Anterior cingulate cortex (tissue), 58 donors: Measurements from ENCODE around the gene ASB13.

Experiments used
- DNase-seq, 58 donors: peaks; one replicate each; lab custom pipeline; 2025; lab: John Stamatoyannopoulos, UW

ASB13 gene

DNA sequence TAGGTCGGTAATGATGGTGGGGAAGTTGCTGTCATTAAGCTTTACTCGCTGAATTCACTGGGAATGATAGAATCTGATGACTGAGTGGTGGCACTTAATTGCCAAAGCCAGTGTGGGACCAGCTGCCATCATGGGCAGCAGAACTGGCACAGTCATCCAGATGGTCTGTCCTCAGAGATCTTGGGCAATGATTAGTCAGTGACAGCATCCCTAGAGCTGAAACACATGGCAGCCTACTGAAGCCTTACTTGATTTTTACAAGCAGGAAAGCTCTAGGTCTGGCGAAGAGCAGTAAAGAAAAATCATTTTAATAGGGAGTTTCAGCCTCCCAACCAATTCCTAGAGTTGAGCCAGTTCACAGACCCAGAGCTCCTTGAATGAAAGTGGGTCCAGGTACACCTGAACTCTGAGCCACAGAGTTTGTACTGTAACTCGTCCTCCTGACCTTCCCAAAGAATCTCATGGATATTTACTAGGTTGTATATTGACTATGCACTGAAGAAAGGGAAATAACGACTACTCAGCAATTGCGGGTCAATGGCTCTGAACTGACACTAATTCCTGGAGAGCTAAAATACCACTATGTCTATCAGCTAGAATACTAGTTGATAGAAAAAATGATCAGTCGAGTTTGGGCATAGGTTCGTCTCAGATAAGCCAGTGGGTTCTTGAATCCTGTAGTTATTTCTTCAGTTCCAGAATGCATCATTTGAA, 4.4 kb upstream of the ASB13 start:
- no peak for DNase-seq

- no peak for DNase-seq
These were observed 3.2 kb upstream of the ASB13 start for GRCh38 chr10:5669604-5670003.

GRCh38 chr10:5668429-5668828, 2.0 kb upstream of the ASB13 start:
- DNase-seq: no peak

DNA sequence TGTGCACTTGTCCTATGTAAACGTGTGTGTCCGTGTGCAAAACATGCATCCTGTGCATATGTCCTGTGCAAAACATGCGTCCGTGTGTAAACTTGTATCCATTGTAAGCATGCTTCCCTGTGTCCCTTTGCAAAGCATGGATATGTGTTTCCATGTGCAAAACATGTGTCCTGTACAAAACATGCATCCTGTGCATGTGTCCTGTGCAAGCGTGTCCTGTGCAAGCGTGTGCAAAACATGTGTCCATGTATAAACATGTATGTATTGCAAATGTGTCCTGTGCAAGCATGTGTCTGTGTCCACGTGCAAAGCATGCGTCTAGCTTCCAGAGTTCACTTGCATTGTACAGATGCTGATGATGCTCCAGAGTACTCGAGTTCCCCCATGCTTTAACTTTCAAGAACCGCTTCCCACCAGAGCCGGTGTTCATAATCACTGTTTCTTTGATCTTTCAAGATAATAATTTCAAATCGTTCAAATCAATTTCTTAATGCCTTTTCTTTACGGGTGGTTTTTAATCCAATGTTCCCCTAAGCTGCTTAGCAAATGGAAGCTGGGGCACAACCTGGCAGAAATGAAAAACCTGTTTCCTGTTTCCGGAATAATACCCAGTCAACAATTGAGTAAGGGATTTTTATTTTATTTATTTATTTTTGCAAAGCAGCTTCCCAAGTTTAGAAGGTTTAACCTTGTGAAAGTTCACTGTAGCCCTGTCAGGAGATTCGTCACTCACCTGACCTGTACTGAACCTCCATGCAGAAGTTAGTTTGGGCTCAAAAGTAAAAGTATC, 641 bp upstream of the ASB13 start:
- no peak for DNase-seq

- no peak for DNase-seq
These were observed 905 bp downstream of the ASB13 start for GRCh38 chr10:5665373-5666007.

DNA sequence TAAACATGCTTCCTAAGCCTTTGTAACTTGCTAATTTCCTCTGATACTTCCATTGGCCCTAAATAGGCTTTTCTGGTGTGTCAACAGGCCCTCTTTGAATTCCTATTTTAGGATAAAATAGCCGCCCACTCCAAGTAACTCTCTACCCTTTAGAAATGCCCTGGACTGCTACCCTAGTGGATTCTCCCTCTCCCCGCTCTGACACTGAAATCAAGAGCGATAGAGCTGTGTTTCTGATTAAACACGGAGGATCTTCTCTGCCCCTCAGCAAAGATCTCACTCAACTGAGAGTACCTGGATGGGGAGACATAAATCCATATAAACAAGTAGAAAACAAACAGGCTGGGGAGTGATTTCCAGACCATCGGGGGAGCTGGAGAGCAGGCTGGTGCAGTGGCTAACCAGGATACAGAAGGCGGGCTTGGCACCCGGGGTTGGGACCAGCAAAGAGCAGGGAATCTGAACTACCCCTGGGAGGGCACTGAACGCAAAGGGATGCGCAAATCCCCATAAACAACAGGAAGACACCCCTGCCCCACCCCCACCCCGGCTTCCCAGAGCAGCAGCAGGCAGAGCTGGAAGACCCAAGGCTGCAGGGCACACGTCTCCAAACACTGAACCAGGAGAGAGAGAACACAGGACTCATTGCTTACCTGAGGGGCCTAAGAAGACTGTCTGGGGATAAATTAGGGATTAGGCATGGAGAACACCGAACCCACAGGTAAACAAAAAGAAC, 2.5 kb downstream of the ASB13 start:
- DNase-seq: no peak

DNA sequence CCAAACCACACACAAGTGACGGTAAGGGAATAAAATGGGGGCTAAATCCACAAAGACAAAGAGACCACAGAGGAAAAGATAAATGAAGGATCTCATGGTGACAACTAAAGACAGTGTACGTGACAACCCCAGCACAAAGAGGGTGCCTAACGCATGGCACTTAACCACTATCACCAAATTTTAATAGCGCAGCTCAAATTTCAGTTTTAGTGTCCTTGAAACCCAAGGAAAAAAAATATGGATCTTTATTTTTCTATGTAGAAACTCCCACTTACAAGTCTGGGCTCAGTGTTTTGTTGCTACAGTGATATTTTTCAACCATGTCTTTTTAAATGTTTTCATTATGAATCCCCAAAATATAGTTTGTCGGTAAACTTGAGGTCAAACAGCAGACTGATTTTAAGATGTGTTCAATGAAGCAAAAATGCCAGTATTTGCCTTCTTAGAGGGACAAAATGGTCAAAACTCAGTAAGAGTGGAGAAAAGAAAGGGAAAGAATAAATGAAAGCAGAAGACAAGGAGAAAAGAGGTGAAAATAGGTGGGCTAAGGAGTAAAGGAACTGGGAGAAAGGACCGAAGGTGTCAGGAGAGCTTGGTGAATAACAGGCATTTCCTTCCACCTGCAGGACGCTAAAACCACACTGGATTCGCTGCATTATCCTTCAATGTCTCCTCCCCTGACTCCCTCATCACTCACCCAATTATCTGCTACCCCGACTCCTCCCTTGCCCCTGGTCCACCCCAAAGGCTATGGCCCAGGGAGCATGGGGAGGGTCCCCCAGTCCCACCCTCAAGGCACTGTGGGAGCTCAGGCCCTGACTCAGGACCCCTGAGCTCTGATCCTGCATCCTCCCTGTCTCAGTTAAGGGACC, 3.5 kb downstream of the ASB13 start:
- no peak for DNase-seq

DNA sequence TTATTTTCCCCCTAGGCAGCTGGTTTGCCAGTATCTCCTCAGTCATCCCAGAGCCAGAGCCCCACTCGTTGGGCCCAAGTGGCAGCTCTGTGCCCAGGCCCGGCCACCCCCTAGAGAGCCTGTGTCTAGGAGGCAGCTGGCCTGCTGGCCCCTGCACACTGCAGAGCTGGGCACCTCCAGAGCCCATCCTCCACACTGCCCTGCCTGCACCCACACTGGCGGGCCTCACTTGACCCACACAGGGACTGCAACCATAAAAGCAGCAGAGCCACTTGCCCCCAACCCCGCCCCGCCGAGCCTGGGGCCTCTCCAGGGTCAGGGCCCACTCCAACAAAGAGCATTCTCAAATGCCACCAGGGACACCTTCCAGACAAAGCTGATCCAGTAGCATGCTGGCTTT, 5.4 kb downstream of the ASB13 start:
- DNase-seq: no peak

- no peak for DNase-seq
These were observed 6.5 kb downstream of the ASB13 start for GRCh38 chr10:5659702-5660528.

DNA sequence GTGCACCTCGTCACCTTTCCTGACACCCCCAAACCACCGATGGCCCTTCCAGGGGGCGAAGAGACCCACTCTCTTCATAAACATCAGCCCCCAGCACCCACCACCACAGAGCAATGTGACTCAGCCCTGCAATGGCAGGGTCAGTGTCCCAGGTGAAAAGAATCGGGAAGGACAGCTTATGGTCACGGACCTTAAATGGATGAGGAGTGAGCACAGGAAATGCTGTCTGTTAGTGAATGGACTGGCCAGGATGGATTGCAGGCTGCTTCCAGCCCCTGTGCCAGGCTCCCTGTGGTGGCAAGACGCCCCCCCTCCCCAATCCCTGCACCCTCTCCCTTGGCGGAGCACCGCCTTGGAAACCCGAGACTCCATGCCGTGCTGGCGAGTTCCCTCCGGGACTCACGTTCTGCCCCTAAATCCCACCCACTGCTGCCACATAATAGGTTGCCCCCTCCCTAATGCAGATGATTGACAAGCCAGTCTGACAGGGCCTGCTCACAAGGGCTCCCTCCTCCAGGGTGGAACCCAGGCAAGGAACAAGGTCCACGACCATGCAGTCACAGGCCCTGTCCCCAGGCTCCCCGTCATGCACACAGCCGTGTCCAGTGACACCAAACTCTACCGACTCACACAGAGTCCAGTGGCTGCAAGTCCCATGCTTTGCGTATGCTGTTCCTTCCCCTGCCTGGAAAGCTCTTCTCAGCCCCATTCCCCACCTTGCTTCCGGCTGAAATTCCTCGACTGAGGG, 7.3 kb downstream of the ASB13 start:
- no peak for DNase-seq

DNA sequence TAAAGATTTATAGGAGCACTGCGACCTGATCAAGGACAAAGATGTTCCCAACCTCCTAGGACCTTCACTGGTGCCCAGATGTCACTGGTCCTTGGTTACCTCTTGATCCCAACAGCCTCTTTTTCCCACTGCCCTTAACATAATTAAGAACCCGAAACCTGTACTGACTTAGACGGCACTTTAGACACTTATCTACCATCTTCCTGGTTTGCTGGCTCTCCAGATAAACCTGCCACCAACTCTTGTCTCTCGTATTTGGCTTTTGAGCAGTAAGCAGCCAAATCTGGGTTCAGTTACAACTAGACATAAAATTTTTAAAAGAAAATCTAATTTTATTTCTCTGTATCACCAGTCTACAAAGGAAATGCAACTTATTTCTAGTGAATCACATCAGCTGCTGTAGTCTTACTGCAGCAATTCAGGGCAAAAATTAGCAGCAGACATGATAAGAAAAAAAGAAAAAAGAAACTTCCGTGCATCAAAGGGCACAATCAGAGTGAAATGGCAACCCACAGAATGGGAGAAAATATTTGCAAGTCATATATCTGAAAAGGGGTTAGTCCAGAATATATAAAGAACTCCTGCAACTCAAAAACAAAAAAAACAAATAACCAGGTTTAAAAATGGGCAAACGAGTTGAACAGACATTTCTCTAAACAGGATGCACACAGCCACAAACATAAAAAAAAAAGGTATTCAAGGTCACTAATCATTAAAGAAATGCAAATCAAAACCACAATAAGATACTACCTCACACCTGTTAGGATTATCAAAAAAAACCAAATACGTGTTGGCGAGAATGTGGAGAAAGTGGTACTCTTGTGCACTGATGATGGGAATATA, 9.4 kb downstream of the ASB13 start:
- DNase-seq: no peak

DNA sequence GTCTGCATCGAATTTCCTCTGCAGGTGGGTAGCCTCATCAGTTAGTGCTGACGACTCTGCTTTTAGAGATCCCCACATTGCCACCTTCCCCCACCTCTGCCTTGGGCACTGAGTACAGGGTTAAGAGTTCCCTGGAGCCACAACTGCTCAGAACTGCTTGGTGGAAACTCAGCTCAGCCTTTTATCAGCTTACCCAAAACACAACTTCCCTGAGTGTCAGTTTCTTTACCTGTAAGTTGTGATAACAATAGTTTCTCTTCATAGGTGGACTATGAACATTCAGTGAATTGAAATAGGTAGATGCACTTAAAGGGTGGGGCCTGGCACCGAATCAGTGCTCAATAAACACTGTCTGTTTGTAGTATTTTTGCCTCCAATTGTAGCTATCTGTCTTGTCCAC, 11.3 kb downstream of the ASB13 start:
- DNase-seq: no peak

GRCh38 chr10:5654218-5654755, 12.1 kb downstream of the ASB13 start:
- no peak for DNase-seq

- DNase-seq: no peak
These were observed 13.6 kb downstream of the ASB13 start for GRCh38 chr10:5652746-5653145.

GRCh38 chr10:5651388-5651764, 15.0 kb downstream of the ASB13 start:
- DNase-seq: no peak

- DNase-seq: no peak
These were observed 15.6 kb downstream of the ASB13 start for GRCh38 chr10:5650664-5651387.
